Common myeloid progenitor, CD34-positive (primary cell): ENCODE measurements around the gene PBX1.

ENCODE experiments used
- CTCF ChIA-PET: fragments of 350-600 bp; sonication (Branson Sonifier 250); formaldehyde crosslinking; loops from one replicate; lab custom pipeline; 2021; ENCODE audit warnings: antibody characterized with exemption; lab: Charles Lee
- POLR2A ChIA-PET: fragments of 350-600 bp; sonication (Branson Sonifier 250); formaldehyde crosslinking; loops from one replicate; lab custom pipeline; 2021; ENCODE audit warnings: antibody characterized with exemption; lab: Charles Lee
- DNase-seq, 3 donors: peaks; one replicate each; pipeline versions ENCODE4 v3.0.0 to v3.0.0-alpha.2; 2013
- H3K27ac ChIP-seq, 2 experiments: 1 replicate in 1 of 2; 2 replicates in 1 of 2; pipeline ENCODE4 v1.7.0; 2013; ENCODE audit warnings: inconsistent platforms in 2 of 2, low read length in 2 of 2, mild to moderate bottlenecking in 2 of 2, low read depth in 1 of 2, moderate library complexity in 1 of 2; ENCODE audit not compliant: severe bottlenecking in 2 of 2, insufficient read depth in 1 of 2, poor library complexity in 1 of 2
- H3K27me3 ChIP-seq, 5 experiments: replicated peaks in 2 of 5; 1 replicate in 3 of 5; 2 replicates in 2 of 5; pipeline versions ENCODE4 v1.6.1 to v1.7.0; 2013; ENCODE audit warnings: low read length in 4 of 5, mild to moderate bottlenecking in 2 of 5, moderate library complexity in 2 of 5, inconsistent platforms in 1 of 5; ENCODE audit not compliant: insufficient read depth in 5 of 5, control insufficient read depth in 4 of 5
- H3K36me3 ChIP-seq, 4 experiments: 1 replicate in 2 of 4; 2 replicates in 2 of 4; pipeline versions ENCODE4 v1.6.1 to v1.7.0; 2013; ENCODE audit warnings: low read length in 3 of 4, control low read depth in 1 of 4, mild to moderate bottlenecking in 1 of 4; ENCODE audit not compliant: control insufficient read depth in 4 of 4, insufficient read depth in 4 of 4
- H3K4me1 ChIP-seq, 4 experiments: 1 replicate in 3 of 4; 2 replicates in 1 of 4; pipeline versions ENCODE4 v1.6.1 to v1.7.1; 2013; ENCODE audit warnings: low read length in 3 of 4, mild to moderate bottlenecking in 3 of 4, control low read depth in 1 of 4, inconsistent platforms in 1 of 4, moderate library complexity in 1 of 4; ENCODE audit not compliant: control insufficient read depth in 4 of 4, insufficient read depth in 4 of 4; ENCODE audit errors: control extremely low read depth in 1 of 4
- H3K4me3 ChIP-seq, 7 experiments: 1 replicate in 4 of 7; 2 replicates in 3 of 7; pipeline versions ENCODE4 v1.5.1 to v1.7.0; 2013; ENCODE audit warnings: mild to moderate bottlenecking in 7 of 7, low read length in 6 of 7, moderate library complexity in 6 of 7, inconsistent platforms in 2 of 7, low read depth in 2 of 7, control low read depth in 1 of 7; ENCODE audit not compliant: insufficient read depth in 4 of 7, control insufficient read depth in 1 of 7; ENCODE audit errors: extremely low read depth in 1 of 7
- H3K9me3 ChIP-seq, 5 experiments: 1 replicate in 4 of 5; 2 replicates in 1 of 5; pipeline versions ENCODE4 v1.6.1 to v1.7.1; 2013; ENCODE audit warnings: low read length in 4 of 5, mild to moderate bottlenecking in 2 of 5, inconsistent platforms in 1 of 5, low read depth in 1 of 5, moderate library complexity in 1 of 5; ENCODE audit not compliant: control insufficient read depth in 4 of 5, insufficient read depth in 2 of 5; ENCODE audit errors: control extremely low read depth in 1 of 5
- WGBS: methylation state at CpG from one replicate; pipeline ENCODE4 v1.1.5; 2013; ENCODE audit not compliant: insufficient coverage; 5-methylcytosine and 5-hydroxymethylcytosine counted together

The PBX1 gene

GRCh38 chr1:164618202-164618564 lies 59.2 kb downstream of the PBX1 start:
- Histone ChIP-seq H3K27me3 (no peaks in the 10 kb centered on the region), H3K4me3 (no peak overlapping the region), H3K4me1 (peaks cover 0 to 11% (median 2%) of the 10 kb centered on the region in 4 experiments), H3K36me3 (peaks cover 0 to 6% (median 0%) of the 10 kb centered on the region in 4 experiments), H3K9me3 (no peaks in the 10 kb centered on the region), H3K27ac (no peak overlapping the region)
- DNase-seq: no peak
- 88% methylated on average over 2 of the region's 5 CpGs for WGBS
- ChIA-PET POLR2A (interaction anchor here (0.6 kb wide), 1 partner anchor 1057 kb away, joined by 3 read pairs; no protein-coding TSS in a partner anchor), CTCF (interaction anchor here (0.7 to 2.0 kb wide), 6 partner anchors 16 to 174 kb away, joined by 3 to 8 read pairs (median 5); no protein-coding TSS in a partner anchor)

- WGBS: 63% methylated on average over 1 of the region's 3 CpGs
- no peak for DNase-seq
- H3K4me1 ChIP-seq: peaks cover 0 to 15% (median 2%) of the 10 kb centered on the region in 4 experiments
- POLR2A ChIA-PET: interaction anchor here (0.7 kb wide), 1 partner anchor 17 kb away, joined by 3 read pairs; no protein-coding TSS in a partner anchor
- H3K27ac ChIP-seq: no peak overlapping the region
- CTCF ChIA-PET: interaction anchor here (0.5 to 2.0 kb wide), 8 partner anchors 8 to 199 kb away, joined by 3 to 8 read pairs (median 4); no protein-coding TSS in a partner anchor
- no peaks in the 10 kb centered on the region for H3K9me3 ChIP-seq
- H3K4me3 ChIP-seq: no peak overlapping the region
- H3K27me3 ChIP-seq: no peaks in the 10 kb centered on the region
- H3K36me3 ChIP-seq: peaks cover 0 to 6% (median 0%) of the 10 kb centered on the region in 4 experiments
These were observed 60.2 kb downstream of the PBX1 start for GRCh38 chr1:164619006-164619784.

GRCh38 chr1:164622068-164622845 lies 63.3 kb downstream of the PBX1 start:
- WGBS: 97% methylated on average over 8 of the region's 8 CpGs
- POLR2A ChIA-PET: interaction anchor here (0.7 kb wide), 1 partner anchor 14 kb away, joined by 3 read pairs; no protein-coding TSS in a partner anchor

GRCh38 chr1:164623805-164624204 lies 64.8 kb downstream of the PBX1 start:
- ChIA-PET CTCF (interaction anchor here (0.7 to 1.3 kb wide), 4 partner anchors 10 to 78 kb away, joined by 3 to 5 read pairs (median 3); no protein-coding TSS in a partner anchor), POLR2A (no interaction called here)
- H3K4me1 ChIP-seq: peaks cover 0 to 26% (median 2%) of the 10 kb centered on the region in 4 experiments
- peaks cover 0 to 6% (median 0%) of the 10 kb centered on the region in 4 experiments for H3K36me3 ChIP-seq
- H3K27me3 ChIP-seq: no peaks in the 10 kb centered on the region
- H3K4me3 ChIP-seq: no peak overlapping the region
- no CpG with 5 or more reads among the region's 1 CpG for WGBS
- H3K27ac ChIP-seq: no peak overlapping the region
- no peak for DNase-seq
- H3K9me3 ChIP-seq: no peaks in the 10 kb centered on the region

More at GRCh38 chr1:164622068-164622845, 63.3 kb downstream of the PBX1 start:
- Histone ChIP-seq H3K36me3 (peaks cover 0 to 6% (median 0%) of the 10 kb centered on the region in 4 experiments), H3K27ac (no peak overlapping the region), H3K9me3 (no peaks in the 10 kb centered on the region), H3K4me1 (peaks cover 0 to 26% (median 2%) of the 10 kb centered on the region in 4 experiments), H3K4me3 (no peak overlapping the region), H3K27me3 (no peaks in the 10 kb centered on the region)
- CTCF ChIA-PET: interaction anchor here (1.5 to 2.8 kb wide), 2 partner anchors 12 to 29 kb away, joined by 4 to 7 read pairs; no protein-coding TSS in a partner anchor
- DNase-seq: no peak

- Histone ChIP-seq H3K27ac (no peak overlapping the region), H3K36me3 (peaks cover 0 to 6% (median 0%) of the 10 kb centered on the region in 4 experiments), H3K27me3 (no peaks in the 10 kb centered on the region), H3K9me3 (no peaks in the 10 kb centered on the region), H3K4me1 (peaks cover 0 to 20% (median 0%) of the 10 kb centered on the region in 4 experiments), H3K4me3 (no peak overlapping the region)
- WGBS: no CpG with 5 or more reads among the region's 1 CpG
- DNase-seq: no peak
- CTCF ChIA-PET: interaction anchor here (0.7 to 4.1 kb wide), 6 partner anchors 10 to 78 kb away, joined by 3 to 16 read pairs (median 3); no protein-coding TSS in a partner anchor
- POLR2A ChIA-PET: no interaction called here
These were observed 65.4 kb downstream of the PBX1 start for GRCh38 chr1:164624400-164624799.

- POLR2A ChIA-PET: no interaction called here
- Histone ChIP-seq H3K36me3 (peaks cover 0 to 6% (median 0%) of the 10 kb centered on the region in 4 experiments), H3K27me3 (no peaks in the 10 kb centered on the region), H3K4me1 (peaks cover 0 to 20% (median 0%) of the 10 kb centered on the region in 4 experiments), H3K27ac (peak overlapping the region in 1 of 2 experiments; percentile 40), H3K9me3 (no peaks in the 10 kb centered on the region), H3K4me3 (peak overlapping the region in 5 of 7 experiments; percentile 40 to 72 (median 53))
- WGBS: 15% methylated on average over 3 of the region's 7 CpGs
- CTCF ChIA-PET: interaction anchor here (0.7 to 4.1 kb wide), 7 partner anchors 8 to 122 kb away, joined by 3 to 16 read pairs (median 3); no protein-coding TSS in a partner anchor
- DNase-seq: peak; percentile 45 to 55 (median 51)
These were observed 66.1 kb downstream of the PBX1 start for GRCh38 chr1:164625004-164625617.
